ENCODE data around the gene RAVER2.

GRCh38 chr1:64712049-64712448 is 32.8 kb upstream of the RAVER2 start:
- TF ChIP-seq CTCF (IDR thresholded peaks at IDR 0.05; ENCODE audit: poor library complexity), result no peak
- TF ChIP-seq EZH2phosphoT487 (IDR thresholded peaks at IDR 0.05; ENCODE audit: low read depth, severe bottlenecking, unreplicated experiment), result no peak
